Loucy (cell line): ENCODE results near the gene BSN.
A peak's percentile ranks its signal among the peaks of the same experiment; 100 is the strongest.

Source experiments
- H2AFZ ChIP-seq: fragments of 200-600 bp; sonication (generic); 2 replicates; pipeline ENCODE4 v1.6.0; 2016; ENCODE audit warnings: antibody characterized with exemption, mild to moderate bottlenecking, low read length, moderate library complexity
- H3F3A ChIP-seq: fragments of 200-600 bp; 2 replicates; pipeline ENCODE4 v1.6.0; 2016; ENCODE audit warnings: antibody characterized with exemption, low read depth, mild to moderate bottlenecking
- H3K27me3 ChIP-seq: fragments of 200-600 bp; sonication (generic); 2 replicates; pipeline ENCODE4 v1.6.1; 2014; ENCODE audit warnings: low read length, mild to moderate bottlenecking; ENCODE audit not compliant: insufficient read depth, poor library complexity, severe bottlenecking
- H3K36me3 ChIP-seq: fragments of 200-600 bp; sonication (generic); 2 replicates; pipeline ENCODE4 v1.6.1; 2016; ENCODE audit warnings: low read length; ENCODE audit not compliant: insufficient read depth
- H3K4me1 ChIP-seq: fragments of 200-600 bp; sonication (generic); 2 replicates; pipeline ENCODE4 v1.5.1; 2014; ENCODE audit warnings: low read length, mild to moderate bottlenecking; ENCODE audit not compliant: insufficient read depth, poor library complexity, severe bottlenecking
- H3K4me2 ChIP-seq: fragments of 200-600 bp; sonication (generic); 2 replicates; pipeline ENCODE4 v1.6.0; 2014; ENCODE audit warnings: antibody characterized with exemption, low read length, low read depth, mild to moderate bottlenecking; ENCODE audit not compliant: poor library complexity, severe bottlenecking
- H3K4me3 ChIP-seq: fragments of 200-600 bp; sonication (generic); 2 replicates; pipeline ENCODE4 v1.5.1; 2014; ENCODE audit warnings: low read length, mild to moderate bottlenecking, mixed read lengths; ENCODE audit not compliant: poor library complexity, severe bottlenecking
- H3K79me2 ChIP-seq: fragments of 200-600 bp; sonication (generic); 2 replicates; pipeline ENCODE4 v1.6.1; 2014; ENCODE audit warnings: low read length; ENCODE audit not compliant: insufficient read depth
- H3K9ac ChIP-seq: fragments of 200-600 bp; sonication (generic); 2 replicates; pipeline ENCODE4 v1.6.0; 2014; ENCODE audit warnings: mild to moderate bottlenecking, low read depth, low read length, moderate library complexity; ENCODE audit not compliant: poor library complexity, severe bottlenecking
- H3K9me2 ChIP-seq: fragments of 200-600 bp; sonication (generic); replicated peaks from 2 replicates; pipeline ENCODE4 v1.6.1; 2016; ENCODE audit warnings: low read depth, low read length, mixed read lengths
- H3K9me3 ChIP-seq: fragments of 200-600 bp; sonication (generic); 2 replicates; pipeline ENCODE4 v1.6.1; 2014; ENCODE audit warnings: mild to moderate bottlenecking, antibody characterized with exemption, low read length, low read depth; ENCODE audit not compliant: insufficient read depth
- H4K20me1 ChIP-seq: fragments of 200-600 bp; sonication (generic); 2 replicates; pipeline ENCODE4 v1.6.0; 2014; ENCODE audit warnings: antibody characterized with exemption, low read length, mild to moderate bottlenecking; ENCODE audit not compliant: insufficient read depth, poor library complexity, severe bottlenecking
- EZH2phosphoT487 ChIP-seq: fragments of 200-600 bp; IDR thresholded peaks from 2 replicates; pipeline ENCODE4 v1.6.1; 2018; ENCODE audit warnings: antibody characterized with exemption, mild to moderate bottlenecking, moderate library complexity, borderline replicate concordance
- TF ChIP-seq, protein P1 (sequence below): fragments of 200-600 bp; sonication (generic); conservative IDR thresholded peaks from 2 replicates; pipeline ENCODE4 v1.5.1; 2014; ENCODE audit warnings: mild to moderate bottlenecking, antibody characterized with exemption, low read length

Gene BSN

DNA sequence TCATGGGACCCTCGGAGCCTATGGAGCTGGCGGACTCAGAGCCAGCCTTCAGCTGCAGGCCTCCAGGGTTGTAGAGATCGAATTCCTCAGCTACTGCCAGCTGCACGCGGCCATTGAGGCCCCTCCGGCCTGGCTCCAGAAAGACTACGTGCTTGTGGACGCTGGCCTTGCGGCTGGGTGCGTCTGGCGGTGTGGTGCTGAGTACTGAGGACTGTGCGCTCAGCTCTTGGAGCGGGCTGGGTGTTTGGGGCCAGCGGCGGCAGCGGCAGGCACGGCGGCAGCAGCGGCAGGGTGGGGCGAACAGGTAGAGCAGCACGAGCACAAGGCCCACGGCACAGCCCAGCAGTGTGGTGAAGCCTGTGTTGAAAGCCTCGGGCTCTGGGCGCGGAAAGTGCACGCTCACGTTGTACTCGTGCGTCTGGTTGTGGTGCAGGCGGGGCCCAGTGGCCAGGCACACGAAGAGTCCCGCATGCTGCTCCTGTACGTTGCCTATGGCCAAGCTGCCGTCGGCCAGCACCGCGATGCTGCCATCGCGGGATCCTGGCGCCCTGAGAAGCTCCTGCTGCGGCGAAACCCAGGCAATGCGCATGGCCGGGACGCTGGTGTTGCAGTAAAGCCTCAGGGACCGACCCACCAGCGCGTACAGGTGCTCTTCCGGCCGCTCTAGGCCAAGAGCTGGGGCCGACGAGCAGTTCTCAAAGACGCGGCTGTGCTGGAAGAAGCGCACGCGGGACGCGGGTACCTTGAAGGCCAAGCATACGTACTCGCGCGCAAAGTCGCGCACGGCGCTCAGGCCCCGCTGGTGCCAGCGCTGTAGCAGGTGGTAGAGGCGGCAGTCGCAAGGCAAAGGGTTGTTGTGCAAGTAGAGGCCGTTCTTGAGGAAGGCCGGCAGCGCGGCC, 163.9 kb downstream of the BSN start:
- Histone ChIP-seq H3K79me2 (peaks cover 14% of the 10 kb centered on the region), H3K4me3 (no peak overlapping the region), H3K27me3 (no peaks in the 10 kb centered on the region), H4K20me1 (peaks cover 10% of the 10 kb centered on the region), H3K4me2 (peak overlapping the region; percentile 71), H3K4me1 (peaks cover 22% of the 10 kb centered on the region), H3K9me2 (no peaks in the 10 kb centered on the region), H3K36me3 (peaks cover 12% of the 10 kb centered on the region; the same call in 1 of the 2 replicates), H3K9me3 (no peaks in the 10 kb centered on the region), H3K9ac (no peak overlapping the region), H3F3A (peaks cover 3% of the 10 kb centered on the region; the same call in 1 of the 2 replicates), H2AFZ (no peak overlapping the region)
- TF ChIP-seq, protein P1, sequence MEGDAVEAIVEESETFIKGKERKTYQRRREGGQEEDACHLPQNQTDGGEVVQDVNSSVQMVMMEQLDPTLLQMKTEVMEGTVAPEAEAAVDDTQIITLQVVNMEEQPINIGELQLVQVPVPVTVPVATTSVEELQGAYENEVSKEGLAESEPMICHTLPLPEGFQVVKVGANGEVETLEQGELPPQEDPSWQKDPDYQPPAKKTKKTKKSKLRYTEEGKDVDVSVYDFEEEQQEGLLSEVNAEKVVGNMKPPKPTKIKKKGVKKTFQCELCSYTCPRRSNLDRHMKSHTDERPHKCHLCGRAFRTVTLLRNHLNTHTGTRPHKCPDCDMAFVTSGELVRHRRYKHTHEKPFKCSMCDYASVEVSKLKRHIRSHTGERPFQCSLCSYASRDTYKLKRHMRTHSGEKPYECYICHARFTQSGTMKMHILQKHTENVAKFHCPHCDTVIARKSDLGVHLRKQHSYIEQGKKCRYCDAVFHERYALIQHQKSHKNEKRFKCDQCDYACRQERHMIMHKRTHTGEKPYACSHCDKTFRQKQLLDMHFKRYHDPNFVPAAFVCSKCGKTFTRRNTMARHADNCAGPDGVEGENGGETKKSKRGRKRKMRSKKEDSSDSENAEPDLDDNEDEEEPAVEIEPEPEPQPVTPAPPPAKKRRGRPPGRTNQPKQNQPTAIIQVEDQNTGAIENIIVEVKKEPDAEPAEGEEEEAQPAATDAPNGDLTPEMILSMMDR, result no peak

DNA sequence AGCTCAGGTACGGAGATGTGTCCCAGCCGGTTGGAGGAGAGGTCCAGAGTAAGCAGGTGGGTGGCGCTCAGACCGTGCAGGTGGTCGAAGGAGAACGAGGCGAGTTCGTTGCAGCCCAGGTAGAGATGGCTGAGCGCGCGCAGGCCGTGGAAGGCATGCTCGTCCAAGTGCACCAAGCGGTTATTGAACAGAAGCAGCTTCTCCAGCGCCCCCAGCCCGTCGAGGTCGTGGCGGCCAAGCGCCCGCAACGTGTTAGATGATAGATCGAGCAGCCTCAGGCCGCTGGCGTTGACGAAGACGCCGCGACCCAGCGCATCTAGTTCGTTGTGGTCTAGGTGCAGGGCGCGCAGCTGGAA, 164.6 kb downstream of the BSN start:
- no peak for TF ChIP-seq EZH2phosphoT487
- TF ChIP-seq, protein P1, result no peak
- peaks cover 14% of the 10 kb centered on the region for H4K20me1 ChIP-seq
- H3K4me1 ChIP-seq, result peaks cover 16% of the 10 kb centered on the region
- no peaks in the 10 kb centered on the region for H3K9me2 ChIP-seq
- no peaks in the 10 kb centered on the region for H3K27me3 ChIP-seq
- no peaks in the 10 kb centered on the region for H3F3A ChIP-seq
- H3K4me2 ChIP-seq, result peak overlapping the region; percentile 71
- peaks cover 12% of the 10 kb centered on the region; the same call in 1 of the 2 replicates for H3K36me3 ChIP-seq
- no peak overlapping the region for H2AFZ ChIP-seq
- peak overlapping the region; percentile 41 for H3K9ac ChIP-seq
- H3K79me2 ChIP-seq, result peaks cover 19% of the 10 kb centered on the region
- H3K4me3 ChIP-seq, result peak overlapping the region; percentile 71
- H3K9me3 ChIP-seq, result no peaks in the 10 kb centered on the region

DNA sequence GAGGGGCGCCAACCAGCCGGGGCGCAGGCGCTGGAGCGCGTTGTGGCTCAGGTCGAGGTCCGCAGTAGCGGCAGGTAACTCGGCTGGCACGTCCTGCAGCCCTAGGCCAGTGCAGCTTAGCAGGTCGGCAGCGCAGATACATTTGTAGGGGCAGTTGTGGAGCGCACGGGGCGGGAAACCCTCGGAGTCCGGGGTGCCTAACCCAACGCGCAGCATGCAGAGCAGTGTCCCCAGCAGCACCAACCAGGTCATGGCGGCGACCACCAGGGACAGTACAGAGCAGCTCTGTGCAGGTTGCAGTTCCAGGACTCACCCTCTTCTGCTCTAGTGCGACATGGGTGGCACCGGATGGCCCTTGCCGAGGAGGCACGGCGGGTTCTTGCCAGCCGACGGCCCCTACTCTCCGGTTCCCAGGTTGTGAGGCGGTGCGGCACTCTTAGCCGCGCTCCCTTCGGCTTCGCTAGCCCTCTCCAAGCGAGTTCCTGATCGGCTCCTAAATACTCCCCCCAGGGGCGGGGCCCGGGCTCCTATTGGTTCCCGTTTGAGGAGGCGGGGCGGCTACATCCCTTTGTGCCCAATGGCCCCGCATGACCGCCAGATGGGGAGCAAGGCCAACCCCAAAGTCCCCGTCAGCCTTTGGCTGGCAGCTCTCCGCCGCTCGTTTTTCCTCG, 165.1 kb downstream of the BSN start, which contains the start of gene AMIGO3:
TSS of gene AMIGO3 (minus strand) at position 471 of the 671 bp plus-strand sequence. CDS start at position 252, 219 bp downstream.
- peaks cover 12% of the 10 kb centered on the region; the same call in 1 of the 2 replicates for H3K36me3 ChIP-seq
- peaks cover 14% of the 10 kb centered on the region for H3K4me1 ChIP-seq
- no peaks in the 10 kb centered on the region for H3K27me3 ChIP-seq
- H4K20me1 ChIP-seq, result peaks cover 14% of the 10 kb centered on the region
- peak within 1 kb of the TSS; percentile 71 for H3K4me3 ChIP-seq
- no peaks in the 10 kb centered on the region for H3K9me3 ChIP-seq
- no peaks in the 10 kb centered on the region for H3F3A ChIP-seq
- H3K9ac ChIP-seq, result peak within 1 kb of the TSS; percentile 41
- no peaks in the 10 kb centered on the region for H3K9me2 ChIP-seq
- H3K4me2 ChIP-seq, result peak within 1 kb of the TSS; percentile 71
- H2AFZ ChIP-seq, result peak within 1 kb of the TSS; percentile 14; the same call in 1 of the 2 replicates
- H3K79me2 ChIP-seq, result peaks cover 19% of the 10 kb centered on the region
- TF ChIP-seq, protein P1, result peak; percentile 58
- TF ChIP-seq EZH2phosphoT487, result no peak
